GM19099 (cell line): ENCODE data around the gene SLC5A11.

Source experiments
- POLR2A ChIP-seq: IDR thresholded peaks from 3 replicates; pipeline ENCODE4 v1.6.1; 2011; ENCODE audit warnings: low read depth; ENCODE audit not compliant: insufficient read length; ENCODE audit errors: extremely low read depth

The SLC5A11 gene

DNA sequence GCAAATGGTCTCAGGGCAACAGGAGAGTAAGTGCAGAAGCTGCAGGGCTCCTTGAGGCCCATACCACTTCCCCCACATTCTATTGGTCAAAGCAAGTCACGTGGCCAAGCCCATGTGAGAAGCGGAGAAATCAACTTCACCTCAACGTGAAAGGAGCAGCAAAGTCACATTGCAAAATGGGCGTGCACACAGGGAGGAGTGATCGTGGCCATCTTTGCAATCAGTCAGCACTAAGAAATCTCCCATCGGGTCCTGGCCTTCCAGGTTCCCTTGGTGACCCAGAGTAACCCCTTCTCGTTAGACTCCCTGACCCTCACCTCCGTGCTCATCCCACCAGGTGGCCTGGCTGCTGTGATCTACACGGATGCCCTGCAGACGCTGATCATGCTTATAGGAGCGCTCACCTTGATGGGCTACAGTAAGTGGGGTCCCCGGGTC is 38.0 kb downstream of the SLC5A11 start:
- no peak for TF ChIP-seq POLR2A

- no peak for TF ChIP-seq POLR2A
Observed at GRCh38 chr16:24887472-24887871, 41.7 kb downstream of the SLC5A11 start.

DNA sequence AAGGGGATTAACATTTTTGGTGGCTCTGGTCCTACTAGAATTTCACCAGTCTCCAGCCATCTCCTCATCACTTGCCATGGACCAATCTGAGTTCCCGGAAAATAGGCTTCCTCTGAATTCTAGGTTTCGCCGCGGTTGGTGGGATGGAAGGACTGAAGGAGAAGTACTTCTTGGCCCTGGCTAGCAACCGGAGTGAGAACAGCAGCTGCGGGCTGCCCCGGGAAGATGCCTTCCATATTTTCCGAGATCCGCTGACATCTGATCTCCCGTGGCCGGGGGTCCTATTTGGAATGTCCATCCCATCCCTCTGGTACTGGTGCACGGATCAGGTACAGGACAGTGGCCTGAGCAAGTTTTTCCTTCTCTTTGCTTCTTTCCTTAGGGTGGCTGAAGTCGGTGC is 45.0 kb downstream of the SLC5A11 start:
- TF ChIP-seq POLR2A: no peak

- TF ChIP-seq POLR2A: no peak
Observed at GRCh38 chr16:24896439-24896838, 50.7 kb downstream of the SLC5A11 start.

DNA sequence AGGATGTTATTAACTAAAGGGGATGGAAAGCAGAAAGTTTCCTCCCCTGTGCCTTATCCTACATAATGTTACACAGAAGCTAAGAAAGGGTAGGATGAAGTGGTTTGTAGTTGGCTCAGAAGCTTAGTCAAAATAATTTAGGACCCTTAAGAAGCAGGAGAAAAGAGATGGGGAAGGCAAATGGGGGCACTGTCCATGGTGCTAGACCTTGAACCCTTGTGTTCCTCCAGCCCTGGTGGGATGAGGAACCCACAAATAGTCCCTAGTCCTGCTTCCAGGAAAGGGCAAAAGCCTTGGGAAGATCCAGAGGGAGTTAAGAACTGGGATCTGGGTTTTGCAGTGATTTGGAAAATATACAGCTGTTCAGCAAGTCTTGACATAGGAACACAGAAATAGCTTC is 54.5 kb downstream of the SLC5A11 start:
- TF ChIP-seq POLR2A: no peak

DNA sequence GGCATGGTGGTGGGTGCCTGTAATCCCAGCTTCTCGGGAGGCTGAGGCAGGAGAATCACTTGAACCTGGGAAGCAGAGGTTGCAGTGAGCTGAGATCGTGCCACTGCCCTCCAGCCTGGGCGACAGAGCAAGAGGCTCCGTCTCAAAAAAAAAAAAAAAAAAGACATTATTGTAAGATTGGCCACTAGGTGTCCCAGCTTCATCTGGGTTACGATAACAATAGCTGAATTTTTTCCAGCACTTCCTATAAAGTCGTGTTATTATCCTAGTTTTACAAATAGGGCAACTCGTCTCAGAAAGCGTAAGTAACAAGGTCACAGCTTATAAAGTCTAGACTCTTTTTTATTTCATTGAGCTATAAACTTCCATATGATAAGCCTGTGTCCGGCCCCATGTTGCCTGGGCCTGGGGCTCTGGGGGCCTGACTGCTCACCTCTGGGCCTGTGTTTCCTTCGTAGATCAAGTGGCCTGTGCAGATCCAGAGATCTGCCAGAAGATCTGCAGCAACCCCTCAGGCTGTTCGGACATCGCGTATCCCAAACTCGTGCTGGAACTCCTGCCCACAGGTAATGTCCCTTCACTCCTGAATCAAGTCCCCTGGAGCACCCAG is 60.5 kb downstream of the SLC5A11 start:
- no peak for TF ChIP-seq POLR2A

GRCh38 chr16:24906901-24907300 is 61.1 kb downstream of the SLC5A11 start:
- TF ChIP-seq POLR2A: no peak

DNA sequence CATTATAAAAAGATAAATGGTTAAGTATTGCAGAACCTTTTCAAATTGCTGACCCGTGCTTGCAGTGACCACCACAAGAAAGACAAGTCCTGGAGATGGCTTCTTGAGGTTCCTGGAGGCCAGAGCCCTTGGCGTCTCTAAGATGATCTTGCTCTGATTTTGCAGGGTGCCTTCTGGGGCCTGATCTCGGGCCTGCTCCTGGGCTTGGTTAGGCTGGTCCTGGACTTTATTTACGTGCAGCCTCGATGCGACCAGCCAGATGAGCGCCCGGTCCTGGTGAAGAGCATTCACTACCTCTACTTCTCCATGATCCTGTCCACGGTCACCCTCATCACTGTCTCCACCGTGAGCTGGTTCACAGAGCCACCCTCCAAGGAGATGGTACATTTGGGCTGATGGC is 63.0 kb downstream of the SLC5A11 start:
- no peak for TF ChIP-seq POLR2A

GRCh38 chr16:24909856-24910255 is 64.1 kb downstream of the SLC5A11 start:
- TF ChIP-seq POLR2A: no peak

DNA sequence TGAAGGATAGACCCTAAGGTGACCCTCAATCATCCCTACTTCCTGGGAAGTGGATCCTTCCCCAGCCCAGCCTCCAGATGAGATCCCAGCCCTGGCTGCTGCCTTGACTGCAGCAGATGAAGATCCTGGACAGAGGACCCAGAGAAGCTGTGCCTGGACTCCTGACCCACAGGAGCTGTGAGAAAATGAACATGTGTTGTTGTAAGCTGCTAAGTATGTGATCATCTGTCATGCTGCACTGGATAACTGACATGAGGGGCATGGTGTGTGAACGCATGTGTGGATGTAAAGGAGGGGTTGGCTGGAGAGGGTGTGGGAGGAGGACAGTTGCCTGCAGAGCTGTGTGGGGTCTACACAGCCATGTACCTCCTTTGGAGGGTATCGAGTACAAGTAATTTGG is 69.3 kb downstream of the SLC5A11 start:
- no peak for TF ChIP-seq POLR2A

GRCh38 chr16:24915576-24915975 is 69.8 kb downstream of the SLC5A11 start:
- no peak for TF ChIP-seq POLR2A

DNA sequence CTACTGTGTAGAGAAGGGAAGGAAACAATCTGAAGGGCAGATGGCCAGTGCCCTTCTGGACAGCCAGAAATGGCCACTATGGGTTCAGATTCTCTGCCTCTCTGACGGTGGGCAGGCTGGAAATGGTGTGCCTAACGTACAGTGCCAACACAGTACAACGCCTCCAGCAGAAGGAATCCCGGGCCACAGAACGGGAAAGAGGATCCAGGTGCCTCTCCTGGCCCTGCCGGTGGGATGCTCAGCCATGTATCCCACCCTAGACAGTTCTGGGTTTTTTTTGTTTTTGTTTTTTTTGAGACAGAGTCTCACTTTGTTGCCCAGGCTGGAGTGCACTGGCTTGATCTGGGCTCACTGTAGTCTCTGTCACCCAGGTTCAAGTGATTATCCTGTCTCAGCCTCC is 71.5 kb downstream of the SLC5A11 start:
- no peak for TF ChIP-seq POLR2A

GRCh38 chr16:24917891-24918290 is 72.1 kb downstream of the SLC5A11 start:
- no peak for TF ChIP-seq POLR2A

GRCh38 chr16:24918641-24919040 is 72.9 kb downstream of the SLC5A11 start:
- TF ChIP-seq POLR2A: no peak

DNA sequence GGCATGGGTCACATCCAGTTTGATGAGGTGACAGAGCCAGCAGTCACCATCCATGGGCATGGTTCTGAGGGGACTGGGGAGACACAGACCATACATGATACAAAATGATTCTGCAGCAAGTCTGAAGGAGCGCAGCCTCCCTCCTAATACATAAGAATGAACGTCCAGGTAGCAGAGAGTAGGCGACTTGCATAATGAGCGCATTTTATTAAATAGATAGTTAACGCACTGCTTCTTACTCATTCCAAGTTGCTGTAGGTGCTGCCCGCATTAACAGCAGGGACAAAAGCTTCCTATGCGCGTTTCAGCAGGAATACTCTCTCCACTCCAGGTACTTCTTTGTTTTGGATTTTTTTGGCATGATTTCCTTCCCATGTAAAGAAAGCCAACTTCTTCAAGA is 73.8 kb downstream of the SLC5A11 start:
- no peak for TF ChIP-seq POLR2A

DNA sequence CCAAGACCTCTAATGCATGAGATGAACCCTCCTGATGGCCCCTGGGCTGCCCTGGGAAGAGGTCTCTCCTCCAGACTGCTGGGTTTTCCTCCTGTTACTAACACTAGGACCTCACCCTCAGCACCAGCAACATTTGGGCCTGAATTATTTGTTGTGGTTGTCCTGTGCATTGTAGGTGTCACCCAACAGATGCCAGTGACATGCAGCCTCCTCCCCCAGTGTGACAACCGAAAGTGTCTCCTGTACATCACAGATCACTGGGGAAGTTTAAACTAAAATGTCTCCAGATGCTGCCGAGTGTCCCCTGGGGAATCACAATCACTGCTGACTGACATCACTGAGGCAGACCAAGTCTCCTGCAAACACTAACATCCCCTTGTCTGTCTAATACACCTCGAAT is 74.8 kb downstream of the SLC5A11 start:
- TF ChIP-seq POLR2A: no peak

DNA sequence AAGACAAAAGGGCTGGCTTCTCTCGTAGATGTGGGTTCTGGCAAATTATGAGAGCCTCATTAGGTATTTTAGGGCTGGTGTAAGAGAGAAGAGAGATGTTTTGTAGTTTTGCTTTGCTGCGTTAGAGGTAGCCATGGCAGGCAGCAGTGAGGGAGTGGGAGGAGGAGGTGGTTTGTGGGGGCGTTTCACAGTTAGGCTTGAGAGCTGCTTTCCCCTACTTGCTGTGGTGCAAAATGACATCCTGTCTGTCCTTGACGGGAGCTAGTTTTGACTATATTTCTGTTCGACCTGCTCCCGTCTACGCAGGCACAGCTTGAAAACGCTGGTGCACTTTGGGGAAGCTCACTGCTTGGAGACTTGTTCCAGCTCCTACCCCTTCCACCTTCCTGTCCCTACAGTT is 75.5 kb downstream of the SLC5A11 start:
- no peak for TF ChIP-seq POLR2A
